ENCODE data around the gene PLD1.

The PLD1 gene

DNA sequence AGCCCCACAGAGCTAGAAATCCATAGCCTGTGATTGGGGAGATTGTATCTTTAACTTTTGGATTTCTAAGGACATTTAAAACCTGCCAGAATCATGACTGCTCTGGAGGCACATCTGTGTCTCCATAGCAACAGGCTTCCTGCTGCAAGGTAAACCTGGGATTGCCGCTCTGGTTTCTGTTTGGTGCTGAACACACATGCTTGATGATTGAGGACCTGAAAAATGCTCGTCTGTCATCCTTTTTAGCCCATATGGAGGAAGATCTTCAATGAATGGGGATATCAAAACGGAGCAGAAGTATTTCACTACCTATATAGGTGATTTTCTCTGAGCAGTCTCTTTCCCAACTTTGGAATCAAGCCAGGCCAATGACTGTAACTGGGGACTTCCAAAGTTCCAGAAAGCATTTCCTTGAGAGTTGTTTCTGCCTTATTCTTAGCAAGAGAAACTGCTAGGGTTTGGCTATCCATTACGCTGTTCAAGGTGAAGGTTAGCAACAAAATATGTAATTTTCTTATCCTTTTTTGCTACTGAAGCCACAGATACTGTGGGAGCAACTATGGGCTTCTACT is 253.6 kb downstream of the PLD1 start:
- no peak for DNase-seq

DNA sequence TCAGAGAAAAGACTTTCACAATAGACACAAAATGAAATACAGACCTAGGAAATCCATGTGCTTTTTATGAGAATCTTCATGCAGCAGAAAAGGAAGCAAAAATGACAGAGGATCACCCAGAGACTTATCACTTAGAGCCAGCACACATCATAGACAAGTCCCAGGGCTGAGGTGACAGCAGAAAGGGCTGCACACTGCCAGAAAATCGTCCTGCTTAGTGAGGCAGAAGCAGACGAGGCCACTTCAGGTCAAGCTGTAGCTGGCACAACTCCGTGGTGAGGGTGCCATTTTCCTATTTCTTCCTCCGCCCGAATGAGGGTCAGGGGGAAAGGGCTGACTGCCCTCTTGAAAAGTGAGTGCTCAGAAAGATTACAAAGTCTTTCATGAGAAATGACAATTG is 254.1 kb downstream of the PLD1 start:
- DNase-seq, result no peak

DNA sequence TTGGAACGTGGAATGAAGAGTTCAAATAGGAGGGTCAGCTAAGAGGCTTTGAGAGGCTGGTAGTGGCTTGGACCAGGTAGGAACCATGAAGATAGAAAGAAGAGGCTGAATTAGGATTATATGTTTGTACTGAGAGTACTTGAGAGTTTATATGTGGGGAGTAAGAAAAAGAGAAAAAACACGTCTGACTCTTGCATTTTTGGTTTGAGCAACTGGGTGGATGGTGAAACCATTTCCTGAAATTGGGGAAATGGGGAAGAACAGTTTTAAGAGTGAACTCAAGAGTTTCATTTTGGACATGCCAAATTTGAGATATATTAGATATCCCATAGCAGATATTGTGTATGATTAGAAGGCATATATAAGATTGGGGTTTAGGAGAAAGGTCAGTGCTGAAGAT is 257.2 kb downstream of the PLD1 start:
- peak; percentile 52 to 63 for DNase-seq

DNA sequence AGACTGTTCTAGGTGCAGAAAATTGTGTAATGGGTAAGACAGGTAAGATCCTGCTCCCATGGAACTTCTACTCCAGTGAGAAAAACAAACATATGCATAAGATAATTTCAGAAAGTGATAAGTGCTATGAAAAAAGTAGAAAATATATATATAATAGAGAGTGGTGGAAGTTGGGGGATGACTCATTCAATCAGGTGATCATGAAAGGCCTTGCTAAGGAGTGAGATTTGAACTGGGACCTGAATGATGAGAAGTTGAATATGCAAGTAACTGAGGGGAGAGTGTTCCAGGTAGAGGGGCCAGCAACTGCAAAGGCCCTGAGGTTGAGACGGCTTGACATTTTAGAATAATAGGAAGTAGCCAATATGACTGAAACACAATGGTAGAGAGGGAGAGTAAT is 257.8 kb downstream of the PLD1 start:
- DNase-seq, result no peak

DNA sequence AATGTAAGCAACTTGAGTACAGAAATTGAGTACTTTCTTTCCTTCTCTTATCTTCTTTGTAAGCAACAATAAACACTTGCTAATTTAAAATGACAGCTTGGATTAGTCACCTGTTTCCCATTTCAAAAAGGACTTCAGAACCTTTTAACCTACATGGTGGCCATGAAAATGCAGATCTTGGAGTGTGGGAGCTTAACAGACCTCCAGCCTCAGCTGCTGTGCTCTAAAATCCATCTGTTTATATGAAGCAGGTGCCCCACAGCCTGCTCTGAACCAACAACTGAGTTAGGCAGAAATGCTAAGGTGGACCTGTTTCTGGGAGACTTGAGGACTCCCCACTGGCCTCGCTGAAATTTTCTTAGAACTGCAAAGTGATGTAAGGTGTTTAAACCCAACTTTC is 259.0 kb downstream of the PLD1 start:
- no peak for DNase-seq
